Measurements from ENCODE around the gene GORAB. TPM values are rescaled to one million over a fixed set of nuclear protein-coding genes. Genes with fewer than 3 reads are reported as not detected.

GORAB gene
- total RNA-seq, 1 donor from 2014 or later, result 10.5 TPM

- Mint-ChIP-seq H3K9me3 (peaks cover 17% of the 10 kb centered on the region), H3K27ac (ENCODE audit: unreplicated experiment) (no peak overlapping the region), H3K4me3 (no peak overlapping the region), H3K36me3 (ENCODE audit: low read depth) (peaks cover 19% of the 10 kb centered on the region), H3K4me1 (no peaks in the 10 kb centered on the region), H3K27me3 (ENCODE audit: low read depth) (no peaks in the 10 kb centered on the region)
- no peak for TF ChIP-seq CTCF (conservative IDR thresholded peaks at IDR 0.05)
- no peak for DNase-seq (ENCODE audit: low read depth, low spot score)
These were observed 66.7 kb downstream of the GORAB start for GRCh38 chr1:170598618-170599017.

GRCh38 chr1:170599033-170599432 lies 67.1 kb downstream of the GORAB start:
- no peaks in the 10 kb centered on the region for H3K27me3 Mint-ChIP-seq (ENCODE audit: low read depth)
- no peak for DNase-seq (ENCODE audit: low read depth, low spot score)
- H3K4me1 Mint-ChIP-seq, result no peaks in the 10 kb centered on the region
- H3K4me3 Mint-ChIP-seq, result no peak overlapping the region
- peaks cover 17% of the 10 kb centered on the region for H3K9me3 Mint-ChIP-seq
- H3K36me3 Mint-ChIP-seq (ENCODE audit: low read depth), result peaks cover 19% of the 10 kb centered on the region
- TF ChIP-seq CTCF (conservative IDR thresholded peaks at IDR 0.05), result no peak
- no peak overlapping the region for H3K27ac Mint-ChIP-seq (ENCODE audit: unreplicated experiment)

GRCh38 chr1:170601866-170602265 lies 69.9 kb downstream of the GORAB start:
- H3K27ac Mint-ChIP-seq (ENCODE audit: unreplicated experiment), result no peak overlapping the region
- H3K9me3 Mint-ChIP-seq, result peaks cover 17% of the 10 kb centered on the region
- no peak overlapping the region for H3K4me3 Mint-ChIP-seq
- no peak for DNase-seq (ENCODE audit: low read depth, low spot score)
- no peak for TF ChIP-seq CTCF (conservative IDR thresholded peaks at IDR 0.05)
- H3K36me3 Mint-ChIP-seq (ENCODE audit: low read depth), result peaks cover 16% of the 10 kb centered on the region
- no peaks in the 10 kb centered on the region for H3K27me3 Mint-ChIP-seq (ENCODE audit: low read depth)
- no peaks in the 10 kb centered on the region for H3K4me1 Mint-ChIP-seq

Other genes with a start within 250 kb of the GORAB start
- 4.1 and 4.6 TPM in 2 replicates for gene PRRX1, start 132.0 kb downstream of the GORAB start, total RNA-seq

Measured in neural crest cell (in vitro differentiated cells).